ENCODE data around the gene UBIAD1.
A peak's percentile ranks its signal among the peaks of the same experiment; 100 is the strongest.

GRCh38 chr1:11295905-11296304, 22.9 kb downstream of the UBIAD1 start:
- TF ChIP-seq CTCF (IDR thresholded peaks at IDR 0.05; ENCODE audit: low read depth, low read length), result peak; percentile 10; the same call in 1 of the 2 replicates
- no peak for TF ChIP-seq EZH2phosphoT487 (IDR thresholded peaks at IDR 0.05; ENCODE audit: low read depth)

All from OCI-LY3 (cell line).